ENCODE measurements around the gene LY9.

The LY9 gene

GRCh38 chr1:160748181-160748877 lies 47.6 kb upstream of the LY9 start:
- Histone ChIP-seq H3K9me3 (ENCODE audit: control insufficient read depth, insufficient read depth, low read length) (no peaks in the 10 kb centered on the region), H3K4me1 (ENCODE audit: control insufficient read depth, low read length) (no peaks in the 10 kb centered on the region), H3K79me2 (ENCODE audit: control insufficient read depth, low read length) (no peaks in the 10 kb centered on the region), H3K4me3 (ENCODE audit: low read length) (no peak overlapping the region), H3F3A (ENCODE audit: control insufficient read depth, insufficient read depth) (no peaks in the 10 kb centered on the region), H3K36me3 (ENCODE audit: control insufficient read depth, low read length) (no peaks in the 10 kb centered on the region), H3K9me2 (replicated peaks; ENCODE audit: control insufficient read depth, low read length) (no peaks in the 10 kb centered on the region), H3K4me2 (ENCODE audit: low read length) (no peak overlapping the region), H4K20me1 (ENCODE audit: control insufficient read depth, insufficient read depth, low read depth, low read length) (no peaks in the 10 kb centered on the region), H3K27ac (ENCODE audit: low read depth, low read length) (no peak overlapping the region), H3K27me3 (ENCODE audit: control insufficient read depth, low read length) (peaks cover 39% of the 10 kb centered on the region)
- peak; percentile 72 for TF ChIP-seq CTCF (IDR thresholded peaks at IDR 0.05; ENCODE audit: low read depth, low read length, poor library complexity, severe bottlenecking)
- no peak for TF ChIP-seq EZH2phosphoT487 (IDR thresholded peaks at IDR 0.05; ENCODE audit: borderline replicate concordance, low read length)

DNA sequence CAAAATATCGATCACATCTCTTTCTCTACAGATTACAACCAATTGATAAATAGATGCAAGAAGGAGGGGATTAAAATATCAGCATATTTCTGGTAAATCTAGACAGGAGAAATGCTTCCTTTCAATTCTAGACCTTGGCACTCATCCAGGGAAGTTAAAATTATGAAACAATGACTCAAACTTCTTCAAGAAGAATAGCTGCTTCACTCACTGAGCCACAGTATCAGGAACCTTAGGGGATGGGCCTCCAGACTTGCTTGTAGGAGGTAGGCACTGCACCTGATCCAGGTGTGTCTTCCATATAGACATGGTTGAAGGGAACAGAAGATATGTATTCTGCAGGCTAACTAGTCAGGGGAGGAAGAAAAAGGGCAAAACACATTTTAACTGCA lies 47.1 kb upstream of the LY9 start:
- H3K9me2 ChIP-seq (replicated peaks; ENCODE audit: control insufficient read depth, low read length) = no peaks in the 10 kb centered on the region
- no peaks in the 10 kb centered on the region for H4K20me1 ChIP-seq (ENCODE audit: control insufficient read depth, insufficient read depth, low read depth, low read length)
- no peaks in the 10 kb centered on the region for H3K4me1 ChIP-seq (ENCODE audit: control insufficient read depth, low read length)
- H3K79me2 ChIP-seq (ENCODE audit: control insufficient read depth, low read length) = no peaks in the 10 kb centered on the region
- TF ChIP-seq CTCF (IDR thresholded peaks at IDR 0.05; ENCODE audit: low read depth, low read length, poor library complexity, severe bottlenecking) (no peak), EZH2phosphoT487 (IDR thresholded peaks at IDR 0.05; ENCODE audit: borderline replicate concordance, low read length) (no peak)
- H3F3A ChIP-seq (ENCODE audit: control insufficient read depth, insufficient read depth) = no peaks in the 10 kb centered on the region
- H3K27ac ChIP-seq (ENCODE audit: low read depth, low read length) = no peak overlapping the region
- H3K36me3 ChIP-seq (ENCODE audit: control insufficient read depth, low read length) = no peaks in the 10 kb centered on the region
- H3K9me3 ChIP-seq (ENCODE audit: control insufficient read depth, insufficient read depth, low read length) = no peaks in the 10 kb centered on the region
- H3K4me2 ChIP-seq (ENCODE audit: low read length) = no peak overlapping the region
- no peak overlapping the region for H3K4me3 ChIP-seq (ENCODE audit: low read length)
- H3K27me3 ChIP-seq (ENCODE audit: control insufficient read depth, low read length) = peaks cover 39% of the 10 kb centered on the region

DNA sequence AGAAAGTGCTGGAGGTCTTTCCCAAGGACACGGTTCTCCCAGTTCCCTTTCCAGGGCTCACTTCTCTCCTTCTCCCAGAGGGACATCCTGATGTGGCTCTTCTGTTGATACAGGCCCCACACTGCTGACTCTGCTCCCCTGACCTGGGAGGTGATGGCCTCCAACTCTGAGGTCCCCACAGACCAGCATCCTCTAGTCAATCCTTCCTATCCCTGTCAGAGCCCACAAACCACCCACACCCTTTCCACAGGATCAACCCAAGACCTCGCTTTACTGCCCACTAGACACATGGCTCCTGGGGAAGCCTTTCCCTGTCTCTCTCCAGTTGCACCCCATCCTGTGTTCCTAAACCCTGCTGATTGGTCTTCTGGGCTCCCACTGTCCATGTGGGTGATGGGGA lies 45.4 kb upstream of the LY9 start:
- Histone ChIP-seq H4K20me1 (ENCODE audit: control insufficient read depth, insufficient read depth, low read depth, low read length) (no peaks in the 10 kb centered on the region), H3K27ac (ENCODE audit: low read depth, low read length) (no peak overlapping the region), H3K9me3 (ENCODE audit: control insufficient read depth, insufficient read depth, low read length) (no peaks in the 10 kb centered on the region), H3K4me2 (ENCODE audit: low read length) (no peak overlapping the region), H3K79me2 (ENCODE audit: control insufficient read depth, low read length) (no peaks in the 10 kb centered on the region), H3K4me1 (ENCODE audit: control insufficient read depth, low read length) (no peaks in the 10 kb centered on the region), H3K9me2 (replicated peaks; ENCODE audit: control insufficient read depth, low read length) (no peaks in the 10 kb centered on the region), H3K36me3 (ENCODE audit: control insufficient read depth, low read length) (no peaks in the 10 kb centered on the region), H3K27me3 (ENCODE audit: control insufficient read depth, low read length) (peaks cover 39% of the 10 kb centered on the region), H3F3A (ENCODE audit: control insufficient read depth, insufficient read depth) (no peaks in the 10 kb centered on the region), H3K4me3 (ENCODE audit: low read length) (no peak overlapping the region)
- no peak for TF ChIP-seq CTCF (IDR thresholded peaks at IDR 0.05; ENCODE audit: low read depth, low read length, poor library complexity, severe bottlenecking)
- TF ChIP-seq EZH2phosphoT487 (IDR thresholded peaks at IDR 0.05; ENCODE audit: borderline replicate concordance, low read length) = no peak
